Measurements from ENCODE around the gene CDK5RAP3. TPM values are rescaled to one million over a fixed set of nuclear protein-coding genes. Genes with fewer than 3 reads are reported as not detected.

CDK5RAP3 gene
- total and polyA plus RNA-seq, 2 of the 13 experiments (the other 11 are each of a cell fraction or from before 2014, with no cell fraction given) = 128 to 154 TPM

GRCh38 chr17:47948706-47949196 lies 22.2 kb upstream of the CDK5RAP3 start (continued):
- TF ChIP-seq, protein P1, sequence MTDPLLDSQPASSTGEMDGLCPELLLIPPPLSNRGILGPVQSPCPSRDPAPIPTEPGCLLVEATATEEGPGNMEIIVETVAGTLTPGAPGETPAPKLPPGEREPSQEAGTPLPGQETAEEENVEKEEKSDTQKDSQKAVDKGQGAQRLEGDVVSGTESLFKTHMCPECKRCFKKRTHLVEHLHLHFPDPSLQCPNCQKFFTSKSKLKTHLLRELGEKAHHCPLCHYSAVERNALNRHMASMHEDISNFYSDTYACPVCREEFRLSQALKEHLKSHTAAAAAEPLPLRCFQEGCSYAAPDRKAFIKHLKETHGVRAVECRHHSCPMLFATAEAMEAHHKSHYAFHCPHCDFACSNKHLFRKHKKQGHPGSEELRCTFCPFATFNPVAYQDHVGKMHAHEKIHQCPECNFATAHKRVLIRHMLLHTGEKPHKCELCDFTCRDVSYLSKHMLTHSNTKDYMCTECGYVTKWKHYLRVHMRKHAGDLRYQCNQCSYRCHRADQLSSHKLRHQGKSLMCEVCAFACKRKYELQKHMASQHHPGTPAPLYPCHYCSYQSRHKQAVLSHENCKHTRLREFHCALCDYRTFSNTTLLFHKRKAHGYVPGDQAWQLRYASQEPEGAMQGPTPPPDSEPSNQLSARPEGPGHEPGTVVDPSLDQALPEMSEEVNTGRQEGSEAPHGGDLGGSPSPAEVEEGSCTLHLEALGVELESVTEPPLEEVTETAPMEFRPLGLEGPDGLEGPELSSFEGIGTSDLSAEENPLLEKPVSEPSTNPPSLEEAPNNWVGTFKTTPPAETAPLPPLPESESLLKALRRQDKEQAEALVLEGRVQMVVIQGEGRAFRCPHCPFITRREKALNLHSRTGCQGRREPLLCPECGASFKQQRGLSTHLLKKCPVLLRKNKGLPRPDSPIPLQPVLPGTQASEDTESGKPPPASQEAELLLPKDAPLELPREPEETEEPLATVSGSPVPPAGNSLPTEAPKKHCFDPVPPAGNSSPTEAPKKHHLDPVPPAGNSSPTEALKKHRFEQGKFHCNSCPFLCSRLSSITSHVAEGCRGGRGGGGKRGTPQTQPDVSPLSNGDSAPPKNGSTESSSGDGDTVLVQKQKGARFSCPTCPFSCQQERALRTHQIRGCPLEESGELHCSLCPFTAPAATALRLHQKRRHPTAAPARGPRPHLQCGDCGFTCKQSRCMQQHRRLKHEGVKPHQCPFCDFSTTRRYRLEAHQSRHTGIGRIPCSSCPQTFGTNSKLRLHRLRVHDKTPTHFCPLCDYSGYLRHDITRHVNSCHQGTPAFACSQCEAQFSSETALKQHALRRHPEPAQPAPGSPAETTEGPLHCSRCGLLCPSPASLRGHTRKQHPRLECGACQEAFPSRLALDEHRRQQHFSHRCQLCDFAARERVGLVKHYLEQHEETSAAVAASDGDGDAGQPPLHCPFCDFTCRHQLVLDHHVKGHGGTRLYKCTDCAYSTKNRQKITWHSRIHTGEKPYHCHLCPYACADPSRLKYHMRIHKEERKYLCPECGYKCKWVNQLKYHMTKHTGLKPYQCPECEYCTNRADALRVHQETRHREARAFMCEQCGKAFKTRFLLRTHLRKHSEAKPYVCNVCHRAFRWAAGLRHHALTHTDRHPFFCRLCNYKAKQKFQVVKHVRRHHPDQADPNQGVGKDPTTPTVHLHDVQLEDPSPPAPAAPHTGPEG (CRISPR knock-in tag; IDR thresholded peaks at IDR 0.05) = peak; percentile 32; the same call in 1 of the 2 replicates
- TF ChIP-seq ETV5 (CRISPR knock-in tag; IDR thresholded peaks at IDR 0.05; ENCODE audit: borderline replicate concordance) = peak; percentile 67; the same call in 1 of the 2 replicates
- TF ChIP-seq THAP11 (CRISPR knock-in tag; IDR thresholded peaks at IDR 0.05) = peak; percentile 23; the same call in 1 of the 2 replicates
- TF ChIP-seq ZNF44 (CRISPR knock-in tag; IDR thresholded peaks at IDR 0.05) = no peak; the same call in 1 of the 2 replicates
- peak; percentile 65; the same call in 1 of the 2 replicates for TF ChIP-seq YEATS2 (CRISPR knock-in tag; IDR thresholded peaks at IDR 0.05; ENCODE audit: borderline replicate concordance)
- TF ChIP-seq, protein P2, sequence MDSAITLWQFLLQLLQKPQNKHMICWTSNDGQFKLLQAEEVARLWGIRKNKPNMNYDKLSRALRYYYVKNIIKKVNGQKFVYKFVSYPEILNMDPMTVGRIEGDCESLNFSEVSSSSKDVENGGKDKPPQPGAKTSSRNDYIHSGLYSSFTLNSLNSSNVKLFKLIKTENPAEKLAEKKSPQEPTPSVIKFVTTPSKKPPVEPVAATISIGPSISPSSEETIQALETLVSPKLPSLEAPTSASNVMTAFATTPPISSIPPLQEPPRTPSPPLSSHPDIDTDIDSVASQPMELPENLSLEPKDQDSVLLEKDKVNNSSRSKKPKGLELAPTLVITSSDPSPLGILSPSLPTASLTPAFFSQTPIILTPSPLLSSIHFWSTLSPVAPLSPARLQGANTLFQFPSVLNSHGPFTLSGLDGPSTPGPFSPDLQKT (CRISPR knock-in tag; IDR thresholded peaks at IDR 0.05; ENCODE audit: borderline replicate concordance) = no peak
- TF ChIP-seq, protein P3, sequence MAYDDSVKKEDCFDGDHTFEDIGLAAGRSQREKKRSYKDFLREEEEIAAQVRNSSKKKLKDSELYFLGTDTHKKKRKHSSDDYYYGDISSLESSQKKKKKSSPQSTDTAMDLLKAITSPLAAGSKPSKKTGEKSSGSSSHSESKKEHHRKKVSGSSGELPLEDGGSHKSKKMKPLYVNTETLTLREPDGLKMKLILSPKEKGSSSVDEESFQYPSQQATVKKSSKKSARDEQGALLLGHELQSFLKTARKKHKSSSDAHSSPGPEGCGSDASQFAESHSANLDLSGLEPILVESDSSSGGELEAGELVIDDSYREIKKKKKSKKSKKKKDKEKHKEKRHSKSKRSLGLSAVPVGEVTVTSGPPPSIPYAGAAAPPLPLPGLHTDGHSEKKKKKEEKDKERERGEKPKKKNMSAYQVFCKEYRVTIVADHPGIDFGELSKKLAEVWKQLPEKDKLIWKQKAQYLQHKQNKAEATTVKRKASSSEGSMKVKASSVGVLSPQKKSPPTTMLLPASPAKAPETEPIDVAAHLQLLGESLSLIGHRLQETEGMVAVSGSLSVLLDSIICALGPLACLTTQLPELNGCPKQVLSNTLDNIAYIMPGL (CRISPR knock-in tag; IDR thresholded peaks at IDR 0.05; ENCODE audit: borderline replicate concordance in 1 of 2, low read depth in 1 of 2) = 0 out of 4 replicates have a peak, but pooled peaks of 1 of the 2 experiments have one; percentile 1
- TF ChIP-seq, protein P4, sequence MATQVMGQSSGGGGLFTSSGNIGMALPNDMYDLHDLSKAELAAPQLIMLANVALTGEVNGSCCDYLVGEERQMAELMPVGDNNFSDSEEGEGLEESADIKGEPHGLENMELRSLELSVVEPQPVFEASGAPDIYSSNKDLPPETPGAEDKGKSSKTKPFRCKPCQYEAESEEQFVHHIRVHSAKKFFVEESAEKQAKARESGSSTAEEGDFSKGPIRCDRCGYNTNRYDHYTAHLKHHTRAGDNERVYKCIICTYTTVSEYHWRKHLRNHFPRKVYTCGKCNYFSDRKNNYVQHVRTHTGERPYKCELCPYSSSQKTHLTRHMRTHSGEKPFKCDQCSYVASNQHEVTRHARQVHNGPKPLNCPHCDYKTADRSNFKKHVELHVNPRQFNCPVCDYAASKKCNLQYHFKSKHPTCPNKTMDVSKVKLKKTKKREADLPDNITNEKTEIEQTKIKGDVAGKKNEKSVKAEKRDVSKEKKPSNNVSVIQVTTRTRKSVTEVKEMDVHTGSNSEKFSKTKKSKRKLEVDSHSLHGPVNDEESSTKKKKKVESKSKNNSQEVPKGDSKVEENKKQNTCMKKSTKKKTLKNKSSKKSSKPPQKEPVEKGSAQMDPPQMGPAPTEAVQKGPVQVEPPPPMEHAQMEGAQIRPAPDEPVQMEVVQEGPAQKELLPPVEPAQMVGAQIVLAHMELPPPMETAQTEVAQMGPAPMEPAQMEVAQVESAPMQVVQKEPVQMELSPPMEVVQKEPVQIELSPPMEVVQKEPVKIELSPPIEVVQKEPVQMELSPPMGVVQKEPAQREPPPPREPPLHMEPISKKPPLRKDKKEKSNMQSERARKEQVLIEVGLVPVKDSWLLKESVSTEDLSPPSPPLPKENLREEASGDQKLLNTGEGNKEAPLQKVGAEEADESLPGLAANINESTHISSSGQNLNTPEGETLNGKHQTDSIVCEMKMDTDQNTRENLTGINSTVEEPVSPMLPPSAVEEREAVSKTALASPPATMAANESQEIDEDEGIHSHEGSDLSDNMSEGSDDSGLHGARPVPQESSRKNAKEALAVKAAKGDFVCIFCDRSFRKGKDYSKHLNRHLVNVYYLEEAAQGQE (IDR thresholded peaks at IDR 0.05; ENCODE audit: borderline replicate concordance in 1 of 2, low read depth in 1 of 2, low read length in 2 of 2) = no peak
- no peak for TF ChIP-seq ZSCAN30 (CRISPR knock-in tag; IDR thresholded peaks at IDR 0.05)
- TF ChIP-seq, protein P5, sequence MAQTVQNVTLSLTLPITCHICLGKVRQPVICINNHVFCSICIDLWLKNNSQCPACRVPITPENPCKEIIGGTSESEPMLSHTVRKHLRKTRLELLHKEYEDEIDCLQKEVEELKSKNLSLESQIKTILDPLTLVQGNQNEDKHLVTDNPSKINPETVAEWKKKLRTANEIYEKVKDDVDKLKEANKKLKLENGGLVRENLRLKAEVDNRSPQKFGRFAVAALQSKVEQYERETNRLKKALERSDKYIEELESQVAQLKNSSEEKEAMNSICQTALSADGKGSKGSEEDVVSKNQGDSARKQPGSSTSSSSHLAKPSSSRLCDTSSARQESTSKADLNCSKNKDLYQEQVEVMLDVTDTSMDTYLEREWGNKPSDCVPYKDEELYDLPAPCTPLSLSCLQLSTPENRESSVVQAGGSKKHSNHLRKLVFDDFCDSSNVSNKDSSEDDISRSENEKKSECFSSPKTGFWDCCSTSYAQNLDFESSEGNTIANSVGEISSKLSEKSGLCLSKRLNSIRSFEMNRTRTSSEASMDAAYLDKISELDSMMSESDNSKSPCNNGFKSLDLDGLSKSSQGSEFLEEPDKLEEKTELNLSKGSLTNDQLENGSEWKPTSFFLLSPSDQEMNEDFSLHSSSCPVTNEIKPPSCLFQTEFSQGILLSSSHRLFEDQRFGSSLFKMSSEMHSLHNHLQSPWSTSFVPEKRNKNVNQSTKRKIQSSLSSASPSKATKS (CRISPR knock-in tag; IDR thresholded peaks at IDR 0.05) = no peak
- TF ChIP-seq REPIN1 (CRISPR knock-in tag; IDR thresholded peaks at IDR 0.05; ENCODE audit: borderline replicate concordance, low read depth) = no peak
- TF ChIP-seq ZNF619 (CRISPR knock-in tag; IDR thresholded peaks at IDR 0.05) = no peak
